Activated CD8-positive, alpha-beta memory T cell treated with anti-CD3 and anti-CD28 coated beads, Interleukin-2, amount 50 U/mL, for 1 hour (primary cell): ENCODE measurements around the gene ITPK1.
"Not testable (repeated sequence)": the region's sequence is repeated elsewhere in the genome, so short reads cannot be mapped to it uniquely, and the experiment has no call there.

ENCODE experiments used
- DNase-seq: peaks from one replicate; pipeline ENCODE4 v3.0.0-alpha.2; 2020; ENCODE audit errors: extremely low read depth

Gene ITPK1

GRCh38 chr14:93084866-93085857, 30.6 kb downstream of the ITPK1 start:
- no peak for DNase-seq

GRCh38 chr14:93084402-93084801, 31.3 kb downstream of the ITPK1 start:
- DNase-seq = no peak

GRCh38 chr14:93083917-93084316, 31.8 kb downstream of the ITPK1 start:
- DNase-seq = no peak

GRCh38 chr14:93082576-93083001, 33.1 kb downstream of the ITPK1 start:
- no peak for DNase-seq

- no peak for DNase-seq
Observed at GRCh38 chr14:93081876-93082570, 33.7 kb downstream of the ITPK1 start.

GRCh38 chr14:93079865-93080403, 35.8 kb downstream of the ITPK1 start:
- DNase-seq = no peak

- no peak for DNase-seq
Observed at GRCh38 chr14:93079321-93079720, 36.4 kb downstream of the ITPK1 start.

- DNase-seq = no peak
Observed at GRCh38 chr14:93078870-93079269, 36.9 kb downstream of the ITPK1 start.

GRCh38 chr14:93076755-93077154, 39.0 kb downstream of the ITPK1 start:
- DNase-seq = no peak

GRCh38 chr14:93075891-93076290, 39.8 kb downstream of the ITPK1 start:
- no peak for DNase-seq

- DNase-seq = no peak
Observed at GRCh38 chr14:93073910-93074769, 41.6 kb downstream of the ITPK1 start.

- no peak for DNase-seq
Observed at GRCh38 chr14:93073358-93073707, 42.4 kb downstream of the ITPK1 start.

GRCh38 chr14:93072659-93073357, 42.9 kb downstream of the ITPK1 start:
- DNase-seq = no peak

GRCh38 chr14:93068711-93069110, 47.0 kb downstream of the ITPK1 start:
- no peak for DNase-seq

GRCh38 chr14:93067088-93067487, 48.6 kb downstream of the ITPK1 start:
- DNase-seq = no peak

- no peak for DNase-seq
Observed at GRCh38 chr14:93065272-93065730, 50.4 kb downstream of the ITPK1 start.

- DNase-seq = no peak
Observed at GRCh38 chr14:93064411-93065271, 51.1 kb downstream of the ITPK1 start.

- DNase-seq = no peak
Observed at GRCh38 chr14:93063393-93063792, 52.3 kb downstream of the ITPK1 start.

- no peak for DNase-seq
Observed at GRCh38 chr14:93062890-93063289, 52.8 kb downstream of the ITPK1 start.

- DNase-seq = not testable (repeated sequence)
Observed at GRCh38 chr14:93062013-93062412, 53.7 kb downstream of the ITPK1 start.
